GM21447 (cell line): Measurements from ENCODE around the gene DDX23.

ENCODE experiments used
- ATAC-seq: cut with Tn5 transposase; IDR thresholded peaks from one replicate; pipeline ENCODE4 v1.9.1; 2021; ENCODE audit not compliant: unreplicated experiment

DDX23 gene

GRCh38 chr12:48800971-48801370, 51.0 kb downstream of the DDX23 start:
- ATAC-seq = no peak

GRCh38 chr12:48800457-48800856, 51.5 kb downstream of the DDX23 start:
- ATAC-seq = no peak

- ATAC-seq = no peak
Observed at GRCh38 chr12:48796976-48797375, 55.0 kb downstream of the DDX23 start.

GRCh38 chr12:48795550-48796455, 56.2 kb downstream of the DDX23 start:
- ATAC-seq = no peak

- ATAC-seq = no peak
Observed at GRCh38 chr12:48794870-48795269, 57.1 kb downstream of the DDX23 start.

GRCh38 chr12:48793696-48794095, 58.3 kb downstream of the DDX23 start:
- ATAC-seq = no peak

- ATAC-seq = no peak
Observed at GRCh38 chr12:48789858-48790326, 62.1 kb downstream of the DDX23 start.

GRCh38 chr12:48788854-48789775, 62.8 kb downstream of the DDX23 start, which contains the start of gene ADCY6:
Gene ADCY6 (minus strand): TSS chr12:48789089. CDS start chr12:48783434, 5,655 bp downstream.
- ATAC-seq = peak; percentile 66

- no peak for ATAC-seq
Observed at GRCh38 chr12:48788524-48788853, 63.5 kb downstream of the DDX23 start.

GRCh38 chr12:48787791-48788523, 64.0 kb downstream of the DDX23 start:
- no peak for ATAC-seq

GRCh38 chr12:48786591-48787544, 65.1 kb downstream of the DDX23 start:
- ATAC-seq = no peak

GRCh38 chr12:48783432-48783831, 68.5 kb downstream of the DDX23 start:
- no peak for ATAC-seq

- ATAC-seq = no peak
Observed at GRCh38 chr12:48782457-48783395, 69.2 kb downstream of the DDX23 start.

GRCh38 chr12:48781750-48782456, 70.1 kb downstream of the DDX23 start:
- ATAC-seq = no peak

GRCh38 chr12:48780381-48781025, 71.5 kb downstream of the DDX23 start:
- no peak for ATAC-seq

- no peak for ATAC-seq
Observed at GRCh38 chr12:48779869-48780268, 72.1 kb downstream of the DDX23 start.
